Transverse colon (tissue), 4 donors: ENCODE measurements around the gene ARMS2. TPM values are rescaled to one million over a fixed set of nuclear protein-coding genes. Genes with fewer than 3 reads are reported as not detected.

ENCODE experiments used
- DNase-seq: peaks from one replicate; pipeline ENCODE4 v3.0.0-alpha.2; 2019
- H3K27ac ChIP-seq, 4 donors: fragments of 200-600 bp; sonication (generic); 2 replicates each; pipeline ENCODE4 v1.5.1; 2016 to 2018; ENCODE audit warnings: inconsistent platforms in 4 of 4
- H3K27me3 ChIP-seq: fragments of 200-600 bp; sonication (generic); 2 replicates; pipeline ENCODE4 v1.5.1; 2017; ENCODE audit warnings: inconsistent platforms
- H3K36me3 ChIP-seq, 4 donors: fragments of 200-600 bp; sonication (generic); 2 replicates each; pipeline ENCODE4 v1.5.1; 2017 to 2019; ENCODE audit warnings: inconsistent platforms in 4 of 4
- H3K4me1 ChIP-seq, 4 donors: fragments of 200-600 bp; sonication (generic); 2 replicates each; pipeline ENCODE4 v1.5.1; 2017 to 2020; ENCODE audit warnings: inconsistent platforms in 4 of 4
- H3K4me3 ChIP-seq, 4 donors: fragments of 200-600 bp; sonication (generic); 1 replicate in 1 of 4; 2 replicates in 3 of 4; pipeline versions ENCODE4 v1.5.1 to v1.6.1; 2017 to 2019; ENCODE audit warnings: inconsistent platforms in 4 of 4
- H3K9me3 ChIP-seq, 2 donors: fragments of 200-600 bp; sonication (generic); 2 replicates each; pipeline ENCODE4 v1.5.1; 2017 to 2019; ENCODE audit warnings: inconsistent platforms in 2 of 2
- CTCF ChIP-seq, 5 experiments: fragments of 200-600 bp in 3 of 5; fragments of 450-650 bp in 2 of 5; sonication (generic) in 3 of 5; IDR thresholded peaks; 1 replicate in 2 of 5; 2 replicates in 3 of 5; pipeline ENCODE4 v1.5.1; 2016 to 2017; ENCODE audit warnings: antibody characterized with exemption in 5 of 5, inconsistent platforms in 3 of 5, mild to moderate bottlenecking in 2 of 5, moderate library complexity in 1 of 5
- EP300 ChIP-seq: sonication (generic); formaldehyde crosslinking; IDR thresholded peaks from one replicate; pipeline ENCODE4 v1.6.1; 2017; ENCODE audit warnings: antibody characterized with exemption, low read depth
- POLR2A ChIP-seq: fragments of 450-650 bp; IDR thresholded peaks from one replicate; pipeline ENCODE4 v1.6.1; 2016; ENCODE audit warnings: antibody characterized with exemption, mild to moderate bottlenecking, moderate library complexity
- POLR2AphosphoS5 ChIP-seq, 3 donors: sonication (generic); formaldehyde crosslinking; IDR thresholded peaks; one replicate each; pipeline ENCODE4 v1.6.1; 2016; ENCODE audit warnings: antibody characterized with exemption in 3 of 3
- WGBS, 2 donors: methylation state at CpG; one replicate each; pipeline ENCODE4 v1.1.5; 2018; ENCODE audit warnings: low coverage in 1 of 2; 5-methylcytosine and 5-hydroxymethylcytosine counted together
- in situ Hi-C, 4 donors: fragments of 200-750 bp; cut with MboI; loops; one replicate each; pipeline versions ENCODE4 v1.15.0 to v1.15.1; 2017; ENCODE audit warnings: low sequenced_read_pairs in 3 of 4, low pct_ligation_motif_present in 1 of 4, low pct_unique_long_range_greater_than_20kb in 1 of 4
- intact Hi-C: fragments of 100-400 bp; cut with DNase I; formaldehyde crosslinking; loops from one replicate; pipeline ENCODE4 v1.15.1; 2023; ENCODE audit warnings: low total_unique reads
- total RNA-seq, 4 donors: library from RNA; depleted of rRNA; stranded (reverse); fragments of >200 nt; gene quantifications; one replicate each; pipeline ENCODE4 v1.1.0, GENCODE V29; 2016

ARMS2 gene
- total RNA-seq, 4 donors from 2014 or later = not detected

- Histone ChIP-seq H3K4me1 (peaks cover 21 to 50% (median 32%) of the 10 kb centered on the region in 4 donors), H3K27ac (no peak overlapping the region), H3K36me3 (no peaks in the 10 kb centered on the region), H3K27me3 (no peaks in the 10 kb centered on the region), H3K9me3 (no peaks in the 10 kb centered on the region), H3K4me3 (no peak overlapping the region)
- WGBS, 2 donors = 58 to 83% methylated on average over 4 of the region's 4 CpGs
- DNase-seq = no peak
- in situ Hi-C loops (no loop called here), intact Hi-C loops (no loop called here)
- no peak for TF ChIP-seq CTCF (IDR thresholded peaks at IDR 0.05)
- no peak for TF ChIP-seq POLR2AphosphoS5 (IDR thresholded peaks at IDR 0.05)
- TF ChIP-seq POLR2A = no peak
- TF ChIP-seq EP300 = no peak
Measured at GRCh38 chr10:122490268-122490667, 35.8 kb downstream of the ARMS2 start.

DNA sequence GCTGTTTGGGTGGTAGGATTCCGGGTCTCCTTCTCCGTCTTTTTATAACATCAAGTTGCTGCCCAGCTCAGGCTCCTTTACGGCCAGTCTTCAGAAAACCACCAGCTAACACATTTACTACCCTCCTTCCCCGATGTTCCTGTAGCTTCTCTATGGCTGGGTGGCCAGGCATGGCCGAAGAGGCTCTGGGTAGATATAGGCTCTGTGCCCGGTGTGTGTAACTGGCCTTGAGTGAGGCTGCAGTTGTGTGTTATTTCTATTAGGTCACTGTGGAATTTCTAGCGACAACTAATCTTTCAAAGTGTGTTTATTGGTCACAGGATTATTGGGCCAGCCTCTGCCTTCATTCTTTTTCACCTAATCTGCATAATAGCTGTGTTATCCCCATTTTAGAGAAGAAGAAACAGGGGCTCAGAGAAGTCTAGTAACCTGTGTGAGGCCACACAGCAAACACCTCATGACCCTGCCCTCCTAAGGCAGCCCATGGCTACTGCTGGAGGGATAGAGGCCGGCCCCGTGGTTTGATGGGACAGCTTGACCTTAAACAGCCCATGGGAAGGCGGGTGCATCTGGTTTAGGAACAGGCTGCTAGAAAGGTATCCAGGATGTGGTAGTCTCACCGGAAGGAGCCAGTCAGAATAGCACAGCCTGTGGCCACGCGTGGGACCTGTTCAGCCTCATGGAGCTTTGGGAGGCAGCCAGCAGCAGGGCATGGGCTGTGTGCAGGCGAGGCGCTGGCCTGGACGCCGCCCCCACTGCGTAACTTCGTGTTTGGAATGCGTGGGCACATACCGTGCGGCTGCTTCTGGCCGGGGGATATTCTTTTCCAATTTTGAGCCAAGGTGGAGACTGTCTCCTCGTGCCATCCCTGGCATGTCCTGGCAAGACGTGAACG, 36.6 kb downstream of the ARMS2 start:
- 60 to 71% methylated on average over 7 to 26 of the region's 26 CpGs for WGBS, 2 donors
- peaks cover 14 to 42% (median 27%) of the 10 kb centered on the region in 4 donors for H3K4me1 ChIP-seq
- intact Hi-C loops (no loop called here), in situ Hi-C loops (no loop called here)
- no peaks in the 10 kb centered on the region for H3K27me3 ChIP-seq
- H3K4me3 ChIP-seq = no peak overlapping the region
- TF ChIP-seq CTCF (IDR thresholded peaks at IDR 0.05) = no peak
- peak; percentile 27 for TF ChIP-seq EP300
- no peak for TF ChIP-seq POLR2A
- TF ChIP-seq POLR2AphosphoS5 (IDR thresholded peaks at IDR 0.05) = peak in 1 of 3 donors; percentile 54
- DNase-seq = peak; percentile 28
- H3K36me3 ChIP-seq = no peaks in the 10 kb centered on the region
- no peaks in the 10 kb centered on the region for H3K9me3 ChIP-seq
- peak overlapping the region in 3 of 4 donors; percentile 62 to 69 (median 65) for H3K27ac ChIP-seq

- Histone ChIP-seq H3K4me3 (no peak overlapping the region), H3K36me3 (no peaks in the 10 kb centered on the region), H3K4me1 (peaks cover 8 to 35% (median 19%) of the 10 kb centered on the region in 4 donors), H3K27me3 (no peaks in the 10 kb centered on the region), H3K27ac (peak overlapping the region in 3 of 4 donors; percentile 62 to 69 (median 65)), H3K9me3 (no peaks in the 10 kb centered on the region)
- intact Hi-C loops = no loop called here
- in situ Hi-C loops = no loop called here
- WGBS, 2 donors = 82 to 100% methylated on average over 2 to 9 of the region's 9 CpGs
- DNase-seq = no peak
- TF ChIP-seq POLR2A = no peak
- no peak for TF ChIP-seq POLR2AphosphoS5 (IDR thresholded peaks at IDR 0.05)
- no peak for TF ChIP-seq EP300
- no peak for TF ChIP-seq CTCF (IDR thresholded peaks at IDR 0.05)
Measured at GRCh38 chr10:122492006-122492405, 37.6 kb downstream of the ARMS2 start.

DNA sequence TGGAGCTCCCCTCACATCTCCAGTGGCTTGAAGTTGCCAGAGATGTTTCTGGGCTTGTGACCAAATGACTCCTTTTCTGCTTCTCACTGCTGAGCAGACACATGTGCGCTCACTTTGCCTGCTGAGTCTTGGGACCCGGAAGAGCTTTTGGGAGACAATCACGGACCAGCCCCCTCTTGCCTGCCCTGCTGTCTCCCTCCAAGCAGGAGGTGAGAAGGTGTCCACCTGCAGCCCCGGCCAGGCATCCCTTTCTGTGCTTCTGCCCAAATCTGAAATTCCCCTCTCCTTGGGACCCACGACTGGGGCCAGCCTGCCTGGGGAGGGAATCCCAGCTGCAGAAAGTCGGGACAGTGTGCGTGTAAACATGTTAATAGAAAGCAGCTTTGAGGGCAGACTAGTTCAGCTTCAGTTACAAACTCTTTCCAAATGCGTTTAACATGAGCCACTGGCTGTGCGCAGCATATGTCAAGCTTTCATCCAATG, 38.6 kb downstream of the ARMS2 start:
- TF ChIP-seq POLR2A (no peak), EP300 (no peak), POLR2AphosphoS5 (IDR thresholded peaks at IDR 0.05) (no peak), CTCF (IDR thresholded peaks at IDR 0.05) (no peak)
- in situ Hi-C loops (no loop called here), intact Hi-C loops (no loop called here)
- H3K27me3 ChIP-seq = no peaks in the 10 kb centered on the region
- DNase-seq = no peak
- 72 to 80% methylated on average over 1 to 9 of the region's 9 CpGs for WGBS, 2 donors
- no peaks in the 10 kb centered on the region for H3K9me3 ChIP-seq
- peak overlapping the region; percentile 50 to 69 (median 64) for H3K27ac ChIP-seq
- peaks cover 2 to 28% (median 12%) of the 10 kb centered on the region in 4 donors for H3K4me1 ChIP-seq
- no peak overlapping the region for H3K4me3 ChIP-seq
- no peaks in the 10 kb centered on the region for H3K36me3 ChIP-seq
